ENCODE results near the gene ST3GAL4. TPM values are rescaled to one million over a fixed set of nuclear protein-coding genes. Genes with fewer than 3 reads are reported as not detected.
"Not testable (repeated sequence)": the region's sequence is repeated elsewhere in the genome, so short reads cannot be mapped to it uniquely, and the experiment has no call there.

Gene ST3GAL4
- polyA plus RNA-seq, 1 donor: 20.4 TPM

- Histone ChIP-seq H3K4me3 (ENCODE audit: low read length) (no peak overlapping the region), H3K9me3 (ENCODE audit: control insufficient read depth, low read depth, low read length) (no peaks in the 10 kb centered on the region), H3K27ac (ENCODE audit: low read length) (no peak overlapping the region), H3K4me1 (ENCODE audit: control insufficient read depth, insufficient read depth, low read length) (no peaks in the 10 kb centered on the region), H3K36me3 (ENCODE audit: control insufficient read depth, insufficient read depth, low read length) (no peaks in the 10 kb centered on the region), H3K27me3 (ENCODE audit: control insufficient read depth, insufficient read depth, low read length) (no peaks in the 10 kb centered on the region)
- no peak for DNase-seq
- WGBS (ENCODE audit: insufficient coverage, low lambda C conversion rate): 80% methylated on average over 1 of the region's 7 CpGs
These were observed 20.2 kb downstream of the ST3GAL4 start for GRCh38 chr11:126375726-126376125.

GRCh38 chr11:126378763-126379162 lies 23.3 kb downstream of the ST3GAL4 start:
- Histone ChIP-seq H3K4me1 (ENCODE audit: control insufficient read depth, insufficient read depth, low read length) (no peaks in the 10 kb centered on the region), H3K27ac (ENCODE audit: low read length) (no peak overlapping the region), H3K4me3 (ENCODE audit: low read length) (no peak overlapping the region), H3K36me3 (ENCODE audit: control insufficient read depth, insufficient read depth, low read length) (no peaks in the 10 kb centered on the region), H3K9me3 (ENCODE audit: control insufficient read depth, low read depth, low read length) (no peaks in the 10 kb centered on the region), H3K27me3 (ENCODE audit: control insufficient read depth, insufficient read depth, low read length) (no peaks in the 10 kb centered on the region)
- no CpG with 5 or more reads among the region's 4 CpGs for WGBS (ENCODE audit: insufficient coverage, low lambda C conversion rate)
- no peak for DNase-seq

- Histone ChIP-seq H3K4me3 (ENCODE audit: low read length) (no peak overlapping the region), H3K27me3 (ENCODE audit: control insufficient read depth, insufficient read depth, low read length) (no peaks in the 10 kb centered on the region), H3K36me3 (ENCODE audit: control insufficient read depth, insufficient read depth, low read length) (no peaks in the 10 kb centered on the region), H3K9me3 (ENCODE audit: control insufficient read depth, low read depth, low read length) (no peaks in the 10 kb centered on the region), H3K27ac (ENCODE audit: low read length) (no peak overlapping the region), H3K4me1 (ENCODE audit: control insufficient read depth, insufficient read depth, low read length) (no peaks in the 10 kb centered on the region)
- no peak for DNase-seq
- no CpG with 5 or more reads among the region's 4 CpGs for WGBS (ENCODE audit: insufficient coverage, low lambda C conversion rate)
These were observed 25.4 kb downstream of the ST3GAL4 start for GRCh38 chr11:126380909-126381308.

- H3K9me3 ChIP-seq (ENCODE audit: control insufficient read depth, low read depth, low read length); H3K4me3 ChIP-seq (ENCODE audit: low read length); H3K4me1 ChIP-seq (ENCODE audit: control insufficient read depth, insufficient read depth, low read length); H3K27ac ChIP-seq (ENCODE audit: low read length); DNase-seq; H3K36me3 ChIP-seq (ENCODE audit: control insufficient read depth, insufficient read depth, low read length); H3K27me3 ChIP-seq (ENCODE audit: control insufficient read depth, insufficient read depth, low read length): not testable (repeated sequence)
- no CpG with 5 or more reads among the region's 10 CpGs for WGBS (ENCODE audit: insufficient coverage, low lambda C conversion rate)
These were observed 26.5 kb downstream of the ST3GAL4 start for GRCh38 chr11:126381960-126382359.

- not testable (repeated sequence) for H3K4me1 ChIP-seq (ENCODE audit: control insufficient read depth, insufficient read depth, low read length); H3K9me3 ChIP-seq (ENCODE audit: control insufficient read depth, low read depth, low read length); H3K4me3 ChIP-seq (ENCODE audit: low read length); DNase-seq; H3K36me3 ChIP-seq (ENCODE audit: control insufficient read depth, insufficient read depth, low read length); H3K27ac ChIP-seq (ENCODE audit: low read length); H3K27me3 ChIP-seq (ENCODE audit: control insufficient read depth, insufficient read depth, low read length)
- no CpG with 5 or more reads among the region's 4 CpGs for WGBS (ENCODE audit: insufficient coverage, low lambda C conversion rate)
These were observed 27.2 kb downstream of the ST3GAL4 start for GRCh38 chr11:126382641-126383040.

GRCh38 chr11:126383339-126384335 lies 28.2 kb downstream of the ST3GAL4 start:
- Histone ChIP-seq H3K4me1 (ENCODE audit: control insufficient read depth, insufficient read depth, low read length) (no peaks in the 10 kb centered on the region), H3K4me3 (ENCODE audit: low read length) (no peak overlapping the region), H3K36me3 (ENCODE audit: control insufficient read depth, insufficient read depth, low read length) (no peaks in the 10 kb centered on the region), H3K27ac (ENCODE audit: low read length) (no peak overlapping the region), H3K9me3 (ENCODE audit: control insufficient read depth, low read depth, low read length) (no peaks in the 10 kb centered on the region), H3K27me3 (ENCODE audit: control insufficient read depth, insufficient read depth, low read length) (no peaks in the 10 kb centered on the region)
- no peak for DNase-seq
- WGBS (ENCODE audit: insufficient coverage, low lambda C conversion rate): no CpG with 5 or more reads among the region's 20 CpGs

GRCh38 chr11:126384449-126385070 lies 29.1 kb downstream of the ST3GAL4 start:
- Histone ChIP-seq H3K4me1 (ENCODE audit: control insufficient read depth, insufficient read depth, low read length) (no peaks in the 10 kb centered on the region), H3K27me3 (ENCODE audit: control insufficient read depth, insufficient read depth, low read length) (no peaks in the 10 kb centered on the region), H3K36me3 (ENCODE audit: control insufficient read depth, insufficient read depth, low read length) (no peaks in the 10 kb centered on the region), H3K4me3 (ENCODE audit: low read length) (no peak overlapping the region), H3K27ac (ENCODE audit: low read length) (no peak overlapping the region), H3K9me3 (ENCODE audit: control insufficient read depth, low read depth, low read length) (no peaks in the 10 kb centered on the region)
- WGBS (ENCODE audit: insufficient coverage, low lambda C conversion rate): no CpG with 5 or more reads among the region's 9 CpGs
- DNase-seq: no peak

GRCh38 chr11:126385991-126386728 lies 30.7 kb downstream of the ST3GAL4 start:
- Histone ChIP-seq H3K4me1 (ENCODE audit: control insufficient read depth, insufficient read depth, low read length) (no peaks in the 10 kb centered on the region), H3K36me3 (ENCODE audit: control insufficient read depth, insufficient read depth, low read length) (no peaks in the 10 kb centered on the region), H3K27me3 (ENCODE audit: control insufficient read depth, insufficient read depth, low read length) (no peaks in the 10 kb centered on the region), H3K27ac (ENCODE audit: low read length) (no peak overlapping the region), H3K4me3 (ENCODE audit: low read length) (no peak overlapping the region), H3K9me3 (ENCODE audit: control insufficient read depth, low read depth, low read length) (no peaks in the 10 kb centered on the region)
- WGBS (ENCODE audit: insufficient coverage, low lambda C conversion rate): no CpG with 5 or more reads among the region's 8 CpGs
- no peak for DNase-seq

- DNase-seq: not testable (repeated sequence)
These were observed 31.2 kb downstream of the ST3GAL4 start for GRCh38 chr11:126386729-126387071.

GRCh38 chr11:126387857-126388256 lies 32.4 kb downstream of the ST3GAL4 start:
- DNase-seq: no peak
- H3K27me3 ChIP-seq (ENCODE audit: control insufficient read depth, insufficient read depth, low read length): no peaks in the 10 kb centered on the region
- H3K4me1 ChIP-seq (ENCODE audit: control insufficient read depth, insufficient read depth, low read length): no peaks in the 10 kb centered on the region
- no peak overlapping the region for H3K27ac ChIP-seq (ENCODE audit: low read length)
- H3K36me3 ChIP-seq (ENCODE audit: control insufficient read depth, insufficient read depth, low read length): no peaks in the 10 kb centered on the region
- H3K9me3 ChIP-seq (ENCODE audit: control insufficient read depth, low read depth, low read length): no peaks in the 10 kb centered on the region
- H3K4me3 ChIP-seq (ENCODE audit: low read length): no peak overlapping the region
- 64% methylated on average over 4 of the region's 5 CpGs for WGBS (ENCODE audit: insufficient coverage, low lambda C conversion rate)

More at GRCh38 chr11:126386729-126387071, 31.2 kb downstream of the ST3GAL4 start:
- H3K36me3 ChIP-seq (ENCODE audit: control insufficient read depth, insufficient read depth, low read length); H3K4me1 ChIP-seq (ENCODE audit: control insufficient read depth, insufficient read depth, low read length); H3K27me3 ChIP-seq (ENCODE audit: control insufficient read depth, insufficient read depth, low read length); H3K27ac ChIP-seq (ENCODE audit: low read length); H3K4me3 ChIP-seq (ENCODE audit: low read length); H3K9me3 ChIP-seq (ENCODE audit: control insufficient read depth, low read depth, low read length): not testable (repeated sequence)
- no CpG with 5 or more reads among the region's 5 CpGs for WGBS (ENCODE audit: insufficient coverage, low lambda C conversion rate)

All from large intestine (tissue), 3 donors.